Measurements from ENCODE around the gene GJA3.

The GJA3 gene

DNA sequence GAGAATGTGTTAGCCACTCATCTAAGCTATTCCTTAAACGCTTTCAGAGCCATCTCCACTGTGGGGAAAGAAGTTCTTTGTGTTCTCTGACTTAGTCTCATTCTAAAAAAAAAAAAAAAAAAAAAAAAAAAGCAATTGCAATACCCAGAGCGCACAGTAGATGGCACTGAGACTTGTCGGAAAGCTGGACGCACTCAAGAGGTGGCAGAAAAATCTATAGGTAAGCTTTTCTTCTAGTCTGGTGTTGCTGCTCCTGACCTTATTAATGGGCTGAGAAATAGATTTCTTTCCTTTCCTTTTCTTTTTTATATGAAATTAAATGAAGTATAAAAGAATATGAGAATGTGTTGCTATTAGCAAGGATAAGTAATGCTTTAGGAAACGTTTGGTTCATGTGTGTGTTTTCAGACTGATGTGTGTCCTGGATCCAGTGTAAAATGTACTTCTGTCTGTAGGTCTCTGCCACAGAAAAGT lies 36.5 kb upstream of the GJA3 start:
- no peaks in the 10 kb centered on the region for H3K36me3 ChIP-seq (ENCODE audit: control insufficient read depth, insufficient read depth, low read length)
- TF ChIP-seq, protein P1, sequence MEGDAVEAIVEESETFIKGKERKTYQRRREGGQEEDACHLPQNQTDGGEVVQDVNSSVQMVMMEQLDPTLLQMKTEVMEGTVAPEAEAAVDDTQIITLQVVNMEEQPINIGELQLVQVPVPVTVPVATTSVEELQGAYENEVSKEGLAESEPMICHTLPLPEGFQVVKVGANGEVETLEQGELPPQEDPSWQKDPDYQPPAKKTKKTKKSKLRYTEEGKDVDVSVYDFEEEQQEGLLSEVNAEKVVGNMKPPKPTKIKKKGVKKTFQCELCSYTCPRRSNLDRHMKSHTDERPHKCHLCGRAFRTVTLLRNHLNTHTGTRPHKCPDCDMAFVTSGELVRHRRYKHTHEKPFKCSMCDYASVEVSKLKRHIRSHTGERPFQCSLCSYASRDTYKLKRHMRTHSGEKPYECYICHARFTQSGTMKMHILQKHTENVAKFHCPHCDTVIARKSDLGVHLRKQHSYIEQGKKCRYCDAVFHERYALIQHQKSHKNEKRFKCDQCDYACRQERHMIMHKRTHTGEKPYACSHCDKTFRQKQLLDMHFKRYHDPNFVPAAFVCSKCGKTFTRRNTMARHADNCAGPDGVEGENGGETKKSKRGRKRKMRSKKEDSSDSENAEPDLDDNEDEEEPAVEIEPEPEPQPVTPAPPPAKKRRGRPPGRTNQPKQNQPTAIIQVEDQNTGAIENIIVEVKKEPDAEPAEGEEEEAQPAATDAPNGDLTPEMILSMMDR (IDR thresholded peaks at IDR 0.05; ENCODE audit: insufficient read depth, low read length, poor library complexity, severe bottlenecking): peak; percentile 83
- DNase-seq (ENCODE audit: extremely low read depth, insufficient read length): no peak
- H3K27me3 ChIP-seq (replicated peaks; ENCODE audit: control insufficient read depth, insufficient read depth, low read length): no peaks in the 10 kb centered on the region
- H3K4me3 ChIP-seq (replicated peaks; ENCODE audit: low read depth, low read length): no peak overlapping the region

DNA sequence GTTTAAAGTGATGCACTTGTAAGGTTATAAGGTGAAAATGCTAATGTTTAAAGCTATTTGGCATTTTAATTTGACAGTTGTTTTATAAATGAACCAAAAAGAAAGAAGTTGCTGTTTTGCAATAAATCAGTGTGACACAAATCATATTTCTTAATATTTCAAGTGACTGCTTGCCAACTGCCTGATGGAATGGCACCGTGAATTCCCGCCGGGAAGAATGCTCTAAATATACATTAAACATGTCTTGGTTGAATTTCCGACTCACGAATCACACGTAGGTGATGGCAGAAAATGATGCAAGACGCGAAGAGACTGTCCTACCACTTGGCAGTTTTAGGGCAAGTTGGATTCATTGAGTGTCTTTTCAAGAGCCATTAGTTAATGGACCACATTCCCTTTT lies 34.9 kb upstream of the GJA3 start:
- H3K27me3 ChIP-seq (replicated peaks; ENCODE audit: control insufficient read depth, insufficient read depth, low read length): no peaks in the 10 kb centered on the region
- TF ChIP-seq, protein P1 (IDR thresholded peaks at IDR 0.05; ENCODE audit: insufficient read depth, low read length, poor library complexity, severe bottlenecking): no peak
- no peak for DNase-seq (ENCODE audit: extremely low read depth, insufficient read length)

DNA sequence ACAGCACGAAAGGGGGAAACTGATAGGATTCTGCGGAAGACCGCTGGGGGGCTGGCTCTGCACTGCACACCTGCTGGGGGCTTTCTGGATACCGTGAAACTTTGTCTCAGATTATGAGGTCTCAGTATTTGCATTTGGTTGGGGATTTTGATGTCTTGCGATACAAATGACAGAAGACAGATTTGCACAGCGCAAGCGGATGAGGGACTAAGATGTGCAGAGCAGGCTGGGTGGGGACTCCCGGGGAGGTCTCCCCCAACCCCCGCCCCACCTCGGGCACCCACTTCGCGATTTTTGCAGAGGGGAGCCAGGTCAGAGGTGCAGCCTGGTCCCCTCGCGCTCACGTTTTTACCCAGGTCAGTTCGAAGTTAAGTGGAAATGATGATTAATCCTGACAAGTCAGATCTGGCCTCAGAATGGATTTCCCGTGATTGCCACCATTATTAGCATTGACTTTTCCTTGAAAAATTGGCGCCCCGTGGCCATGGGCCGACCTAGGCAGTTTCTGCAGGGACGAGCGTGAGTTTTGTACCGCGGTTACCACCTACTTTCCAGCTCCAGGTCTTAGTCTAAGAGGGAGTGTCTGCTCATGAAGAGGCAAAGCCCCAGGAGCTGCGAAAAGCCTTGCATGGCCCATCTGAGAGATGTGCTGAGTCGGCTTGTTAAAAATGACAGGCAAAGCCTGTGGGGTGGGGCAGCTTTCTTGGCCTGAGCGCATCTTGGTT lies 33.2 kb upstream of the GJA3 start:
- no peak for DNase-seq (ENCODE audit: extremely low read depth, insufficient read length)
- H3K27me3 ChIP-seq (replicated peaks; ENCODE audit: control insufficient read depth, insufficient read depth, low read length): no peaks in the 10 kb centered on the region
- H3K36me3 ChIP-seq (ENCODE audit: control insufficient read depth, insufficient read depth, low read length): no peaks in the 10 kb centered on the region
- peak overlapping the region; percentile 60 for H3K4me3 ChIP-seq (replicated peaks; ENCODE audit: low read depth, low read length)
- TF ChIP-seq, protein P1 (IDR thresholded peaks at IDR 0.05; ENCODE audit: insufficient read depth, low read length, poor library complexity, severe bottlenecking): no peak

More for the DNA sequence above, 34.9 kb upstream of the GJA3 start:
- H3K36me3 ChIP-seq (ENCODE audit: control insufficient read depth, insufficient read depth, low read length): no peaks in the 10 kb centered on the region
- H3K4me3 ChIP-seq (replicated peaks; ENCODE audit: low read depth, low read length): no peak overlapping the region

DNA sequence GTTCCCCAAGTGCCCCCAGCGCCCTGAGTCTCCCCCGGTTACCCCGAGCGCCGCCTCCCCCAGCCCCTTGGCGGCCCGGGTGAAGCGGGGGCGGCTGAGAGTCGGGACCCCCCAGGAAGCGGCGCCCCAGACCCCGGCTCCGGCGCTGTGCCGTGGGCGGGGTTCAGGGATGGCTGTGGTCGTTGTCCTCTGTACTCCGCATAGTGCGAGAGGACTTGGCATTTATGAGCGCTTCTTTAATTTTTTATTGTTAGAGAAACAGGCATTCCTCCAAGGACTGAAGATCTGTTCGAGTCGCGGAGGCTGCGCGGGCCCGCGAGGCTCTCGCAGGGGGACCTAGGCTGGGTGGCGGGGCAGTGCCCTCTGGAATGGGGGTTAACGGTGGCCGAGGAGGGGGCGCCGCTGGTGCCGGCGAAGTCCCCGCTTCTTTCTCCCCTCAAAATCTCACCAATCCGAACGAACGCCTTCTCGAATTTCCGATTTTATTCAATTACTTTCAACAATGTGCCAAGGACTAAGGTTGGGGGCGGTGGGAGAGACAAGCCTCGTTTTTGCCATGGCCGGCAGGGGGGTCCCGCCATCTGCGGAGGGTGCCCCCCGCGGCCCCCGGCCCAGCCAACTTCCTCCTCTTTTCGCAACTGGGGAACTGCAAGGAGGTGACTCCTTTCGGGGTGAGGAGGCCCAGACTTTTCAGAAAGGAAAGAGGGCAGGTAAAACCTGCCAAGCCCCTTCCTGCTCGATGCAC lies 32.5 kb upstream of the GJA3 start:
- peak overlapping the region; percentile 60 for H3K4me3 ChIP-seq (replicated peaks; ENCODE audit: low read depth, low read length)
- H3K27me3 ChIP-seq (replicated peaks; ENCODE audit: control insufficient read depth, insufficient read depth, low read length): no peaks in the 10 kb centered on the region
- no peak for DNase-seq (ENCODE audit: extremely low read depth, insufficient read length)
- H3K36me3 ChIP-seq (ENCODE audit: control insufficient read depth, insufficient read depth, low read length): no peaks in the 10 kb centered on the region
- TF ChIP-seq, protein P1 (IDR thresholded peaks at IDR 0.05; ENCODE audit: insufficient read depth, low read length, poor library complexity, severe bottlenecking): no peak

DNA sequence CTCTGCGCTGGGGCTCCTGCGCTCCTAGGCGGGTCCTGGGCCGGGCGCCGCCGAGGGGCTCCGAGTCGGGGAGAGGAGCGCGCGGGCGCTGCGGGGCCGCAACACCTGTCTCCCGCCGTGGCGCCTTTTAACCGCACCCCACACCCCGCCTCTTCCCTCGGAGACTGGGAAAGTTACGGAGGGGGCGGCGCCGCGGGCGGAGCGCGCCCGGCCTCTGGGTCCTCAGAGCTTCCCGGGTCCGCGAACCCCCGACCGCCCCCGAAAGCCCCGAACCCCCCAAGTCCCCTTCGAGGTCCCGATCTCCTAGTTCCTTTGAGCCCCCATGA lies 31.9 kb upstream of the GJA3 start, which contains the start of gene GJB2:
Gene GJB2, minus strand, starts transcription at position 103 of the 326 bp plus-strand sequence. CDS start 3,357 bp downstream, outside the sequence.
- no peak for DNase-seq (ENCODE audit: extremely low read depth, insufficient read length)
- TF ChIP-seq, protein P1 (IDR thresholded peaks at IDR 0.05; ENCODE audit: insufficient read depth, low read length, poor library complexity, severe bottlenecking): no peak
- H3K27me3 ChIP-seq (replicated peaks; ENCODE audit: control insufficient read depth, insufficient read depth, low read length): no peaks in the 10 kb centered on the region
- peak within 1 kb of the TSS; percentile 60 for H3K4me3 ChIP-seq (replicated peaks; ENCODE audit: low read depth, low read length)
- no peaks in the 10 kb centered on the region for H3K36me3 ChIP-seq (ENCODE audit: control insufficient read depth, insufficient read depth, low read length)

Data from GM06990 (cell line).